ENCODE results near the gene COBL.

DNA sequence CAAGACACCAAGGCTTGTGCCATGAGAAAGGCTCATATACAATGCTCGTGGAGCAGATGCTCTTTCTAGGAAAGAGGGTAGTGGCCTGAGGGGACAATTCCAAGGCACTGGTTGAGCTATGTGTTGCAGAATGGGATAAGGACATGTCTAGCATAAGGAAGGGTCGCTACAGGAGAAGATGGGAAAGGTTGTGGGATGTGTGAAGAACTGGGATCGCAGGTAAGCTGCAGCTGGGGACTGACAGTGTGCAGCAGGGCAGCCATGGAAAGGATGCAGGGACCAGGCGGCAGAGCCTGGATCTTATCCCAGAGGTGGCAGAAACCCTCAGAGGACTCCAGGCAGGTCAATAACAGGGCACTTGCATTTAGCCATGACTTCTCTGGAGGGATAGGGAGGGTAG lies 56.1 kb downstream of the COBL start:
- TF ChIP-seq POLR2A (IDR thresholded peaks at IDR 0.05): no peak
- TF ChIP-seq, protein P1, sequence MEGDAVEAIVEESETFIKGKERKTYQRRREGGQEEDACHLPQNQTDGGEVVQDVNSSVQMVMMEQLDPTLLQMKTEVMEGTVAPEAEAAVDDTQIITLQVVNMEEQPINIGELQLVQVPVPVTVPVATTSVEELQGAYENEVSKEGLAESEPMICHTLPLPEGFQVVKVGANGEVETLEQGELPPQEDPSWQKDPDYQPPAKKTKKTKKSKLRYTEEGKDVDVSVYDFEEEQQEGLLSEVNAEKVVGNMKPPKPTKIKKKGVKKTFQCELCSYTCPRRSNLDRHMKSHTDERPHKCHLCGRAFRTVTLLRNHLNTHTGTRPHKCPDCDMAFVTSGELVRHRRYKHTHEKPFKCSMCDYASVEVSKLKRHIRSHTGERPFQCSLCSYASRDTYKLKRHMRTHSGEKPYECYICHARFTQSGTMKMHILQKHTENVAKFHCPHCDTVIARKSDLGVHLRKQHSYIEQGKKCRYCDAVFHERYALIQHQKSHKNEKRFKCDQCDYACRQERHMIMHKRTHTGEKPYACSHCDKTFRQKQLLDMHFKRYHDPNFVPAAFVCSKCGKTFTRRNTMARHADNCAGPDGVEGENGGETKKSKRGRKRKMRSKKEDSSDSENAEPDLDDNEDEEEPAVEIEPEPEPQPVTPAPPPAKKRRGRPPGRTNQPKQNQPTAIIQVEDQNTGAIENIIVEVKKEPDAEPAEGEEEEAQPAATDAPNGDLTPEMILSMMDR (IDR thresholded peaks at IDR 0.05): no peak
